ENCODE results near the gene PSMG4. TPM values are rescaled to one million over a fixed set of nuclear protein-coding genes. Genes with fewer than 3 reads are reported as not detected.
A peak's percentile ranks its signal among the peaks of the same experiment; 100 is the strongest.
"Not testable (repeated sequence)": the region's sequence is repeated elsewhere in the genome, so short reads cannot be mapped to it uniquely, and the experiment has no call there.

Gene PSMG4
- total and polyA plus RNA-seq, 5 donors: 7.9 to 16.7 (median 10.2) TPM

DNA sequence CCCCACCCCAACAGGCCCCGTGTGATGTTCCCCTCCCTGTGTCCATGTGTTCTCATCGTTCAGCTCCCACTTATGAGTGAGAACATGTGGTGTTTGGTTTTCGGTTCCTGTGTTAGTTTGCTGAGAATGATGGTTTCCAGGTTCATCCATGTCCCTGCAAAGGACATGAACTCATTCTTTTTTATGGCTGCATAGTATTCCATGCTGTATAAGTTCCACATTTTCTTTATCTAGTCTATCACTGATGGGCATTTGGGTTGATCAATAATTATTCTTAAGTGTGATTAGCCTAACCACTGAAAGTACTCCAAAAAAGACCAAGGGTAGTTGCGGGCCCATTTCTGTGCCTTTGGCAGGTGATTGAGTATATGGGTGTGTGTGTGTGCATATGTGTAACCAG is 17.0 kb upstream of the PSMG4 start:
- not testable (repeated sequence) for ATAC-seq; H3K4me1 ChIP-seq (ENCODE audit: control insufficient read depth, insufficient read depth, low read length); H3K9me3 ChIP-seq (ENCODE audit: control insufficient read depth, low read length); DNase-seq; H3K27ac ChIP-seq (ENCODE audit: low read length); H3K4me3 ChIP-seq (ENCODE audit: low read length); H3K27me3 ChIP-seq (ENCODE audit: control insufficient read depth, insufficient read depth)
- intact Hi-C loops (cut with DNase I): loop anchor here in 1 of 4 donors (5.0 kb wide), 1 partner anchor 104 kb away; no protein-coding TSS in a partner anchor
- 97% methylated on average over 4 of the region's 4 CpGs for WGBS

DNA sequence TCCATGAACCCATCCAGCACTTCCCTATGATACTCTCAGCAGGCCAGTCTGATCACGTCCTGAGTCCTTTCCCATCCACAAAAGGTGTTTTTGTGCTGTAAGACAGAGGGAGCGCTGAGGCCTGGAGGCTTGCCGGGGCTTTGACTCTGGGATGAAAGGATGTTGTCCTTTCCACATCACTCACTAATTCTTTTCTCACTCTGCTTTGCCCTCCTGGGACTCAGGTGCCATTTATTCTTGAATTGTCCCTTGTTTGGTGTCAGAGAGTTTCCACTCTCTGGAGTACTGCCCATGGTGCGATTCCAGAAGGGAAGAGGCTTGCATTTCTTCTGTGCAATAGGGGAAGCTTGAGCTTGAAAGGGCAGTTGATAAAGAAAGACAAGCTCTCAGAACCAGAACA is 16.0 kb upstream of the PSMG4 start:
- H3K9me3 ChIP-seq (ENCODE audit: control insufficient read depth, low read length): no peaks in the 10 kb centered on the region
- no peak for ATAC-seq

DNA sequence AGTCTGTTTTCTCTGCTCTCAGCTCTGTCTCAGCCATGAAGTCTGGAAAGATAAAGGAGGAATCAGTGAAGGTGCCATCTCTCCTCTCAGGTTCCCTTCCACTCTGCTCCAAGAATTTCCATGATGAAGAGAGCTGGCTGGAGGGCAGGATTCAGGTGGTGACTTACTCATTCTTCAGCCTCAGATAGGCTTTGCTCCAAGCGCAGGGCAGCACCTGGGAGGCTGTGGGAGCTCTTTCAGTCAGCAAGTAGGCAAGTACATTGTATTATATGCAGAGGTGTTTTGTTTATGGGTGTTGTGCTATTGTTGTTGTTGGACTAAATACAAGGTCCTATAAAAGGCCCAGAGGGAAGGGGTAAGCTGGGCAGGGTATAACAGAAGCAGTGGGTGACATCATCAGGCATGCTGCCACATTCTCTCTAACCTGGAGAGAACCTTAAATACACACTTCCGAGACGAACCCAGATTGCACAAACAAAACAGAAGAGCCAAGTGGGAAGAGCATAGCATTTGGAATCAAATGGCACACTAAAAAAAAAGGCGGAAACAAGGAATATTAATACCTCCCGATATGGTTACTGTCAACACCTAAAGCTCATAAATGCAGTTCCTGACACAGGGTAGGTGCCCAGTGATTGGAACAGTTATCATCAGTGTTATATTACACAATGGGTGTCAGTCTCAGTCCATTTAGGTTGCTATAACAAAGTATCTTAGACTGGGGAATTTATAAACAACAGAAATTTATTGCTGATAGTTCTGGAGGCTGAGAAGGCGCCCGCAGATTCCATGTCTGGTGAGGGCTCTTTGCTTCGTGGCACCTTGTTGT is 14.5 kb upstream of the PSMG4 start:
- no peak overlapping the region for H3K27ac ChIP-seq (ENCODE audit: low read length)
- intact Hi-C loops (cut with DNase I): loop anchor here in 1 of 4 donors (5.0 kb wide), 1 partner anchor 107 kb away; no protein-coding TSS in a partner anchor
- H3K4me3 ChIP-seq (ENCODE audit: low read length): no peak overlapping the region
- H3K9me3 ChIP-seq (ENCODE audit: control insufficient read depth, low read length): no peaks in the 10 kb centered on the region
- ATAC-seq (no peak), DNase-seq (no peak)
- no peaks in the 10 kb centered on the region for H3K4me1 ChIP-seq (ENCODE audit: control insufficient read depth, insufficient read depth, low read length)
- H3K27me3 ChIP-seq (ENCODE audit: control insufficient read depth, insufficient read depth): no peaks in the 10 kb centered on the region
- 92% methylated on average over 8 of the region's 8 CpGs for WGBS

More for the DNA sequence above, 16.0 kb upstream of the PSMG4 start:
- H3K27me3 ChIP-seq (ENCODE audit: control insufficient read depth, insufficient read depth): no peaks in the 10 kb centered on the region
- intact Hi-C loops (cut with DNase I): loop anchor here in 1 of 4 donors (5.0 kb wide), 1 partner anchor 105 kb away; no protein-coding TSS in a partner anchor
- no peak overlapping the region for H3K4me3 ChIP-seq (ENCODE audit: low read length)
- no peaks in the 10 kb centered on the region for H3K4me1 ChIP-seq (ENCODE audit: control insufficient read depth, insufficient read depth, low read length)
- no peak for DNase-seq
- 87% methylated on average over 4 of the region's 4 CpGs for WGBS
- H3K27ac ChIP-seq (ENCODE audit: low read length): no peak overlapping the region

DNA sequence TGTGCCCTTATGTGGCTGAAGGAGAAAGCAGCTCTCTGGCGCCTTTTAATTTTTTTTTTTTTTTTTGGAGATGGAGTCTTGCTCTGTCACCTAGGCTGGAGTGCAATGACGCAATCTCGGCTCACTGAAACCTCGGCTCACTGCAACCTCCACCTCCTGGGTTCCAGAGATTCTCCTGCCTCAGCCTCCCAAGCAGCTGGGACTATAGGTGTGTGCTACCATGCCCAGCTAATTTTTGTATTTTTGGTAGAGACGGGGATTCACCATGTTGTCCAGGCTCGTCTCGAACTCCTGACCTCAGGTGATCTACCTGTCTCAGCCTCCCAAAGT is 13.9 kb upstream of the PSMG4 start:
- H3K9me3 ChIP-seq (ENCODE audit: control insufficient read depth, low read length); DNase-seq; H3K27ac ChIP-seq (ENCODE audit: low read length); H3K4me3 ChIP-seq (ENCODE audit: low read length); H3K27me3 ChIP-seq (ENCODE audit: control insufficient read depth, insufficient read depth); H3K4me1 ChIP-seq (ENCODE audit: control insufficient read depth, insufficient read depth, low read length); ATAC-seq: not testable (repeated sequence)
- intact Hi-C loops (cut with DNase I): loop anchor here in 2 of 4 donors (5.0 kb wide), 2 partner anchors 102 to 107 kb away; no protein-coding TSS in a partner anchor
- 96% methylated on average over 7 of the region's 7 CpGs for WGBS

DNA sequence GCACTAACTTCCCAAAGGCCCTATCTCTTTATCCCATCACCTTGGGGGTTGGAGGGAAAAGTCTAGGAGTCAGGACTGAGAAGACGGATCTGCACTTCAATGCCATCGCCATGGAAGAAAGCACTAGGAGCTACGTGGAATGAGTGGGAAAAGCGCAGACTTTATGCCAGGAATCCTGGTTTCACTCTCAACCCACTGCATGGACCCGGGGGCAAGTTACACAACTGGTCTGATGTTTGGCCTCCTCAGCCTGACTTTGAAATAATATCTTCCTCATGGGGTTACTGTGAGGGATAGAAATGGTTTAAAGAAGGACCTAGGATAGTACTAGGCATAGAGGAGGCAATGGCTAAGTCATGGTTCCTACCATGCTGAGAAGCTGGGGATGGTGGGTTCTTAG is 13.5 kb upstream of the PSMG4 start:
- DNase-seq (no peak), ATAC-seq (no peak)
- intact Hi-C loops (cut with DNase I): loop anchor here in 1 of 4 donors (5.0 kb wide), 1 partner anchor 103 kb away; no protein-coding TSS in a partner anchor
- Histone ChIP-seq H3K27ac (ENCODE audit: low read length) (no peak overlapping the region), H3K9me3 (ENCODE audit: control insufficient read depth, low read length) (no peaks in the 10 kb centered on the region), H3K4me1 (ENCODE audit: control insufficient read depth, insufficient read depth, low read length) (peaks cover under 1% of the 10 kb centered on the region), H3K27me3 (ENCODE audit: control insufficient read depth, insufficient read depth) (no peaks in the 10 kb centered on the region), H3K4me3 (ENCODE audit: low read length) (no peak overlapping the region)
- 95% methylated on average over 5 of the region's 5 CpGs for WGBS

DNA sequence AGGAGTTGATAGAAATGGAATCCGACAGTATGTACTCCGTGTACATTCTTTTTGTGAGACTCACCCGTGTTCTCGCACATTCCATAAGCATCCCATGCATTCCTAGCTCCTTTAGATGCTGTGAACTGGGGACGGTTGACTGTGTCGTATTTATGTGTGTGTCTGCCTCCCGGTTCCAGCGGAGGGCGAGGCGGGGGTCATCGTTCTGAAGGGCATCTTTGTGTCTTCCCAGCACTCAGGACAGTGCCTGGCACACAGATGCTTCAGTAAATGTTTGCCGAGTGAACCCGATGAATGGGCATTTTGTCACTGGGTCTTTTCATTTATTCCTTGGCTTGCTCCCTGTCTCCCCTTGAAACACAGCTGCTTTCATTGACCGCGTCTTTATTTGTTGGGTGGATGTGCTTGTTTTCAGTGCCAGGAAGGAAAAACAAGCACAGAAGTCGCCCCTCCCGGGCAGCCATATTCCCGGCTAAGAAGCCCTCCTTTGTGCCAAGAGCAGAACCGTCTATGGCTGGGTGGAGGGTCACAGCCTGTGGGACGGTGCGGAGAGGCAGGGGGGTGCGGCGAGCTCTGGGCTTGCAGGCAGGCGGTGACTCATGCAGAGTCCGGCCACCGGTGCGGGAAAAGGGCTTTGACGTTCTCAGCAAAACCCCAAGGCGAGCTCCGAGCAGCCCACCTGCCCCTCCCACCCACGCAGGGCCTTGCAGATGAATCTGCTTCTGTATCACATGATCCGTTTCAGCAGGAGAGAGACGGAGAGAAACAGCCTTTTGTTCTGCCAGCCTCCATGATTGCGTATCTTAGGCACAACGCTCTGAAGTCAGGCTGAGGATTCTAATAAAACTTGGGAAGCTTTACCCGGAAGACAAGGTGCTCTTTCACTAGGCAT is 11.2 kb upstream of the PSMG4 start:
- no peaks in the 10 kb centered on the region for H3K27me3 ChIP-seq (ENCODE audit: control insufficient read depth, insufficient read depth)
- peak overlapping the region; percentile 1 for H3K4me3 ChIP-seq (ENCODE audit: low read length)
- H3K27ac ChIP-seq (ENCODE audit: low read length): no peak overlapping the region
- 38% methylated on average over 36 of the region's 36 CpGs for WGBS
- H3K4me1 ChIP-seq (ENCODE audit: control insufficient read depth, insufficient read depth, low read length): peaks cover 3% of the 10 kb centered on the region
- DNase-seq (peak; percentile 63 to 80 (median 78)), ATAC-seq (peak; percentile 65 to 72)
- H3K9me3 ChIP-seq (ENCODE audit: control insufficient read depth, low read length): no peaks in the 10 kb centered on the region
- intact Hi-C loops (cut with DNase I): loop anchor here in 1 of 4 donors (5.0 kb wide), 1 partner anchor 105 kb away; no protein-coding TSS in a partner anchor

DNA sequence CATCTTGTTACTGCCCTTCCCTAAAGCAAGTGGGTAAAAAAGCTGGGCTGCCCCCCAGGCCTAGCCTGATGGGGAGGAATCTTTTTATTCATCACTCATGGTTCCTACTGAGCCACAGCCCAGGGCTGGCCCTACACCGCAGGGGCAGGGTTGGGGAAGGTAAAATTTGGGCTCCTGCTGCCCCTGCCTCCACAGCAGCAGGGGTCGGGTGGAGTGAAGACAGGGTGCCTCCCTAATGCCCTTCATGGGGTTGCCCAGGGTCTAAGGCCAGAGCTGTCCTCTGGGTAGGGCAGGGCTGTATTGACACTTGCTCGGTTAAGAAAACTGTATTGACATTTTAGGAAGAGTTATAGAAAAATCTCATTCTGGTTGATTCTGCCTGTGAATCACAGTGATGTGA is 8.9 kb upstream of the PSMG4 start:
- no peak for DNase-seq
- Histone ChIP-seq H3K4me3 (ENCODE audit: low read length) (no peak overlapping the region), H3K27me3 (ENCODE audit: control insufficient read depth, insufficient read depth) (no peaks in the 10 kb centered on the region), H3K4me1 (ENCODE audit: control insufficient read depth, insufficient read depth, low read length) (peaks cover 3% of the 10 kb centered on the region), H3K9me3 (ENCODE audit: control insufficient read depth, low read length) (no peaks in the 10 kb centered on the region), H3K27ac (ENCODE audit: low read length) (no peak overlapping the region)
- intact Hi-C loops (cut with DNase I): loop anchor here (2.0 to 10.0 kb wide), 4 partner anchors 108 to 125 kb away; no protein-coding TSS in a partner anchor
- whole genome bisulfite sequencing: 93% methylated on average over 3 of the region's 3 CpGs
- no peak for ATAC-seq

DNA sequence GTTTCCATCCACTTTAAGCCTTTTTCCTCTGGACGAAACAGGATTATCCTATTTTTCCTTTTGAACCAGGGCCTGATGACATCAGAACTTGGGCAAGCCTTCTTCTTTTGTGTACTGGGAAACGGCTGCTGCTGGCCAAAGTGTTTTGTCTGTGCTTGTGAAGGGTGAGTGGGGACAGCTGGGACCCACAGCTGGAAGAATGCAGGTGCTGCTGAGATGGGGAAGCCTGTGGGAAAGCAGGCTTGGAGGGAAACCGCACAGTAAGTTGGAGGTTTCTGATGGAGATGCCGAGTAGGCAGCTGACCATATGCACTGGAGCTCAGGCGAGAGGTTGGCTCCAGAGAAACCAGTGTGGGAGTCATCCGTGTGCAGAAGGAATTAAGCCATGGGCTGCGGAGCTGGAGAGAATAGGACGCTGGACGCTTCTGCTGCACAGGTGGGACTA is 8.5 kb upstream of the PSMG4 start:
- no peak overlapping the region for H3K4me3 ChIP-seq (ENCODE audit: low read length)
- ATAC-seq (no peak), DNase-seq (no peak)
- H3K27ac ChIP-seq (ENCODE audit: low read length): no peak overlapping the region
- H3K9me3 ChIP-seq (ENCODE audit: control insufficient read depth, low read length): no peaks in the 10 kb centered on the region
- 67% methylated on average over 9 of the region's 9 CpGs for WGBS
- intact Hi-C loops (cut with DNase I): loop anchor here (2.0 to 10.0 kb wide), 3 partner anchors 123 to 125 kb away; no protein-coding TSS in a partner anchor
- peaks cover 3% of the 10 kb centered on the region for H3K4me1 ChIP-seq (ENCODE audit: control insufficient read depth, insufficient read depth, low read length)
- no peaks in the 10 kb centered on the region for H3K27me3 ChIP-seq (ENCODE audit: control insufficient read depth, insufficient read depth)

DNA sequence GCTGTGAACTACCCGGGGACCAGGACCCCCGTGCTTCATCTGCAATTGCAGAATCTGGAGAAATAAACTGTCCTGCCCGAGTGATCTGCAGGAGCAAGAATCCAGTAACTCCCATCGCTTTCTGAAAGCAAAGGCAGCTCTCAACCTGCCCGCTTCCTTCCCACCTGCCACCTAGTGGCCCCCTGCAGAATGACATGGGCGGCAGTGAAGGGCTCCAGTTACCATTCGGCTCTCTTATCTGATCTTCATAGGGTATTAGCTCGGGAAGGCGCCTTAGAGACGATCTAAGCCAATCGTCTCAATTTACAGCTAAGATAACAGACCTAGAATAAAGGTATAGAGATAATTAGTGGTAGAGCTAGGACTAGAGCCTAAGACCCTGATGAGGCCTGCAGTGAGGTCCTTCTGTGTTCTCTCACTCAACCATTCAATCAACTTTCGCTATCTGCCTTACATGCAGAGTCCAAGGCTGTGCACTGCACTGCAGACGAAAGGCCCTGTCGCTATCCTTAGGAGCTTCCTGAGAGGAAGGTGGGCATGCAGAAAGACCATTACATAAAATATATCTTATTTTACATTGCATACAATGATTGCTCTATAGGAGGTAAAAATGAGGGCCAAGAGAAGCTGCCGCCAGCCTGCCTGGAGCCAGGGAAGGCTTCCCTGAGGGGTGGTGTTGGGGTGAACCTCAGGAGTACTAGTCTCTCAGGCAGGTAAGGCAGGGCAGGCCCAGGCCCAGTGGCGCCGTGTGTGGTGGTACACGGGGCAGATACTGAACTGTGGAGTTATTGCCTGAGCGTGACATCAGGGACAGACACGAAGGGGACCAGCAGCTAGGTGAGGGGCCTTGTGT is 7.1 kb upstream of the PSMG4 start:
- DNase-seq (peak; percentile 74 to 91 (median 90)), ATAC-seq (peak; percentile 81 to 82)
- WGBS: 38% methylated on average over 20 of the region's 20 CpGs
- Histone ChIP-seq H3K4me1 (ENCODE audit: control insufficient read depth, insufficient read depth, low read length) (peaks cover 3% of the 10 kb centered on the region), H3K27ac (ENCODE audit: low read length) (no peak overlapping the region), H3K9me3 (ENCODE audit: control insufficient read depth, low read length) (no peaks in the 10 kb centered on the region), H3K4me3 (ENCODE audit: low read length) (no peak overlapping the region), H3K27me3 (ENCODE audit: control insufficient read depth, insufficient read depth) (no peaks in the 10 kb centered on the region)
- intact Hi-C loops (cut with DNase I): loop anchor here (2.0 to 10.0 kb wide), 3 partner anchors 124 to 127 kb away; no protein-coding TSS in a partner anchor

DNA sequence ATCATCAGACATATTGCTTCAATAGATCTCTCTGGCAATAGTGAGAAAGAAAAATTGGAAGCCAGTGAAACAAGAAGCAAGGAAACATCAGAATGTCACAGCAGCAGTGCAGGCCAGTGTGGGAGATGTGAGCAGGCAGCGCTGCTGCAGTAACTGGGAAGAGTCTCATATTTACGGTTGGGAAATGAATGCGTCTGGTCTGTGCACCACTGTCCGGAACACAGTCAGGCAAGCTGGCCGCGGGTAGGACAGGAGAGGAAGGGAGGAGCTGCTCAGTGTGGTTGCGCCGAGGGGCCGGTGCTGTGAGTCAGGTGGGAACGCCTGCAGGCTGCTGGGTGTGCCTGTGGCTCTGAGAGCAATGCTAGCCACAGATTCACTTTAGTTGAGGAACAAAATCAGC is 6.4 kb upstream of the PSMG4 start:
- Histone ChIP-seq H3K4me1 (ENCODE audit: control insufficient read depth, insufficient read depth, low read length) (peaks cover 3% of the 10 kb centered on the region), H3K27ac (ENCODE audit: low read length) (no peak overlapping the region), H3K4me3 (ENCODE audit: low read length) (no peak overlapping the region), H3K9me3 (ENCODE audit: control insufficient read depth, low read length) (no peaks in the 10 kb centered on the region), H3K27me3 (ENCODE audit: control insufficient read depth, insufficient read depth) (no peaks in the 10 kb centered on the region)
- WGBS: 86% methylated on average over 10 of the region's 10 CpGs
- DNase-seq (no peak), ATAC-seq (no peak)
- intact Hi-C loops (cut with DNase I): loop anchor here in 2 of 4 donors (5.0 to 10.0 kb wide), 2 partner anchors 125 to 128 kb away; no protein-coding TSS in a partner anchor
